Brain microvascular endothelial cell (primary cell): ENCODE measurements around the gene REPS2.

Experiments used
- DNase-seq: peaks from one replicate; pipeline ENCODE4 v3.0.0-alpha.2; 2020
- H3K27ac ChIP-seq: fragments of 250-450 bp; sonication (Bioruptor Pico); 2 replicates; pipeline ENCODE4 v1.5.1; 2020; ENCODE audit warnings: mild to moderate bottlenecking, moderate library complexity
- H3K27me3 ChIP-seq: fragments of 250-450 bp; sonication (Bioruptor Pico); replicated peaks from 2 replicates; pipeline ENCODE4 v1.5.1; 2020; ENCODE audit warnings: mild to moderate bottlenecking
- H3K36me3 ChIP-seq: fragments of 250-450 bp; sonication (Bioruptor Pico); replicated peaks from 2 replicates; pipeline ENCODE4 v1.5.1; 2020; ENCODE audit warnings: mild to moderate bottlenecking
- H3K4me3 ChIP-seq: 2 replicates; pipeline ENCODE4 v1.5.1; 2011; ENCODE audit warnings: low read depth, mild to moderate bottlenecking, control low read depth, low read length, moderate library complexity
- CTCF ChIP-seq: IDR thresholded peaks from 2 replicates; pipeline ENCODE4 v1.5.1; 2011; ENCODE audit warnings: low read depth, mild to moderate bottlenecking, moderate library complexity, low read length, control low read depth, inconsistent platforms; ENCODE audit errors: missing control alignments
- in situ Hi-C: cut with HindIII; loops from 2 replicates; pipeline ENCODE4 v1.10.0; 2017; ENCODE audit warnings: low sequenced_read_pairs, low pct_ligation_motif_present

REPS2 gene

GRCh38 chrX:16946361-16946964 is at the start of gene REPS2:
REPS2 (plus strand) TSS chrX:16946658; CDS start chrX:16946862, 204 bp downstream.
- no peak within 1 kb of the TSS for H3K27ac ChIP-seq

GRCh38 chrX:16897445-16897844 is 49.0 kb upstream of the REPS2 start:
- in situ Hi-C loops, result no loop called here
- no peak for TF ChIP-seq CTCF
- DNase-seq, result no peak
- H3K27me3 ChIP-seq, result peaks cover 2% of the 10 kb centered on the region
- no peaks in the 10 kb centered on the region for H3K36me3 ChIP-seq
- H3K27ac ChIP-seq, result no peak overlapping the region
- H3K4me3 ChIP-seq, result no peak overlapping the region

More at GRCh38 chrX:16946361-16946964, at the start of gene REPS2:
- Histone ChIP-seq H3K36me3 (no peaks in the 10 kb centered on the region), H3K4me3 (peak within 1 kb of the TSS; percentile 56), H3K27me3 (peaks cover 5% of the 10 kb centered on the region)
- peak; percentile 44 for DNase-seq
- in situ Hi-C loops, result no loop called here
- no peak for TF ChIP-seq CTCF

GRCh38 chrX:16903274-16904022 is 43.0 kb upstream of the REPS2 start:
- in situ Hi-C loops, result no loop called here
- H3K27ac ChIP-seq, result no peak overlapping the region
- H3K27me3 ChIP-seq, result peaks cover 2% of the 10 kb centered on the region
- no peak overlapping the region for H3K4me3 ChIP-seq
- H3K36me3 ChIP-seq, result no peaks in the 10 kb centered on the region
- no peak for TF ChIP-seq CTCF
- DNase-seq, result no peak

GRCh38 chrX:16910376-16910775 is 36.1 kb upstream of the REPS2 start:
- Histone ChIP-seq H3K4me3 (no peak overlapping the region), H3K27ac (no peak overlapping the region), H3K36me3 (no peaks in the 10 kb centered on the region), H3K27me3 (no peaks in the 10 kb centered on the region)
- in situ Hi-C loops, result no loop called here
- no peak for TF ChIP-seq CTCF
- no peak for DNase-seq

GRCh38 chrX:16914058-16914457 is 32.4 kb upstream of the REPS2 start:
- H3K36me3 ChIP-seq, result no peaks in the 10 kb centered on the region
- no peak for TF ChIP-seq CTCF
- H3K27ac ChIP-seq, result no peak overlapping the region
- H3K4me3 ChIP-seq, result no peak overlapping the region
- no peaks in the 10 kb centered on the region for H3K27me3 ChIP-seq
- DNase-seq, result no peak
- in situ Hi-C loops, result no loop called here
